Kidney tubule cell (primary cell): ENCODE measurements around the gene RNF10.
"Not testable (repeated sequence)": the region's sequence is repeated elsewhere in the genome, so short reads cannot be mapped to it uniquely, and the experiment has no call there.

Source experiments
- DNase-seq: peaks from one replicate; pipeline ENCODE4 v3.0.0-alpha.2; 2018; ENCODE audit warnings: low spot score

The RNF10 gene

DNA sequence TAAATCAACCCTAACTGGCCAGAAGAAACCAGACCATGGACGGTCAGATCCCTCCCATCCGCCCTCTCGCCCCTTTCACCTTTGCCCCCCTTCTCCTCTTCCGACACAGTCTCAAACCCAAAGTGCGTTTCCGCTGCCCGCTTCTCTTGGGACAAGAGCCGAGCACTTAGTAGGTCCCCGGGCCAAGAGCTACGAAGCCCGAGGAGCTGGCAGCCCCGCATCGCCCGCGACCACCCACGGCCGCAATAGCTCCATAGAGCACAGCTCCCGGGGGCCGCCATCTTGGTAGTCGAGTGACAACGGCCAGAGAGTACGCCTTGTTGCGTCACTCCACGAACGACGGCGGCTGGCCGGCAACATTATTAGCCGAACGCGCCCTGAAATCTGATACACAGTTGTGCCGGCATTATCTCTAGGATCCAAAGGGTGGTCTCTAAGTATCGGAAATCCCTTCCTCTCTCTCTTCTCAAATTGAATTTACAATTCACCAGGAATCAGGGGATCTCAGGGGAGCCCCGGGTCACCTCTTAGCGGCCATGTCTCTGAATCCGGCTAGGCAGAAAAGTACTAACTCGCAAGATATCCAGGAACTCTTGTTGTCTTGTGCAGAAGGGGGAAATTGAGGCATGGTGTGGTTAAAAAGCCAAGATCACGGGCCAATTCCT is 5.2 kb upstream of the RNF10 start, which contains the start of gene COQ5:
TSS of gene COQ5 (minus strand) at position 298 of the 665 bp plus-strand sequence. CDS start at position 281, 17 bp downstream.
- DNase-seq, result peak; percentile 85

DNA sequence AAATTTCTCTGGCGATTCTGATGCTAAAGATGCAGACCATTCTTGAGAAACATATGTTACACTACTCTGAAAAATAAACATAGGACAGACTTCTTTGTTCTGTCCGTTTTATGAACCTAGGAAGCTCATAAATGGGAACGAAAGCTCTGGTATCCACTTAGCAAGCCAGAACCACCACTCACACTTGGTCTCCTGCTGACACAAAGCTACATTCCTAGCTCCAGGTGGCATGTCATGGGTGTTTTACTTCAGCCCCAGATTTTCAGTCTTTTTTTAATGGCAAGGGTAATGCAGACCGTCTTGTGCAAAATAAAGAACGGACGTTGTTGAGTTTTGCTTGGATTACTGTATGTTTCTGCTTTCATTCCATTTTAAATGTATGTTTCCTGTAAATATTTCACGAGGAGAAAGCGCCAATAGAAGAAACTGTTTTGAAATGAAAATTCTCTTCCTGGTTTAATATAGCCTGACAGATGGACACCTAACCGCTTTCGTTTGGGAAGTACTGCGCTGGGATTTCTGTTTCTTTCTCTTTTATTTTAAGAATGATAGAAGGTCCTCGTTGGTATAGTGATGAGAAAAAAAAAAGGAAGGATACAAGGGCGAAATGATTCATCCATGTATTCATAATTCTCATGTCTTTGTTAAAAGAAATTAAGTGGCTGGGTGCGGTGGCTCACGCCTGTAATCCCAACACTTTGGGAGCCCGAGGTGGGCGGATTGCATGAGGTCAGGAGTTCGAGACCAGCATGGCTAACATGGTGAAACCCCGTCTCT is 4.3 kb upstream of the RNF10 start:
- DNase-seq, result peak; percentile 64

DNA sequence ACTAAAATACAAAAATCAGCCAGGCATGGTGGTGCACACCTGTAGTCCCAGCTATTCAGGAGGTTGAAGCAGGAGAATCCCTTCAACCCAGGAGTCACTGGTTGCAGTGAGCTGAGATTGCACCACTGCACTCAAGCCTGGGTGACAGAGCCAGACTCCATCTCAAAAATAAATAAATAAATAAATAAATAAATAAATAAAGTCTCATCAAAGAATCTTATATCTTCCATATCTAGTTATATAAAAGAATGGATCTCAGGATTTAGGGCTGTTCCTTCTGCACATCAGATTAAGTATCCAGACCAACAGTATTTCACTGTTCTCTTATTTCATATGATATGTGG is 3.8 kb upstream of the RNF10 start:
- DNase-seq, result not testable (repeated sequence)

DNA sequence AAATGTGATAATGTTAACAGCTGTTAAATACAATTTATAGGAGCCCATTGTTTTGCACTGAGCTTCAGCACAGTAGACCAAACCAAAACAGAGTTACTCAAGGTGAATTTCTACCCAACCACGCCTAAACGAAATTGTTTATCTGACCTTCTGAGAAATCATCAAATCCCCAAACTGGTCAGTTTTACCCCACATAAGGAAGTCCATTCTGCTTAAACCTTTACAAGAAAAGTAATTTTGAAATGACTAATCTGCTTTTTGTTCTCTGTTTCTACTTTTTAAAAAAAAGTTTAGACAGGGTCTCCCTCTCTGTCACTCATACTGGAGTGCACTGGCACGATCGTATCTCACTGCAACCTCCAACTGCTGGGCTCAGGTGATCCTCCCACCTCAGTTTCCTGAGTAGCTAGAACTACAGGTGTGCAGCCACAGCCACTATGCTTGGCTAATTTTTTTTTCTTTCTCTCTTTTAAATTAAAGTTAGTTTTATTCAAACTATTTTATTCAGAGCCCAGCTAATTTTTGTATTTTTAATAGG is 1.4 kb upstream of the RNF10 start:
- no peak for DNase-seq

DNA sequence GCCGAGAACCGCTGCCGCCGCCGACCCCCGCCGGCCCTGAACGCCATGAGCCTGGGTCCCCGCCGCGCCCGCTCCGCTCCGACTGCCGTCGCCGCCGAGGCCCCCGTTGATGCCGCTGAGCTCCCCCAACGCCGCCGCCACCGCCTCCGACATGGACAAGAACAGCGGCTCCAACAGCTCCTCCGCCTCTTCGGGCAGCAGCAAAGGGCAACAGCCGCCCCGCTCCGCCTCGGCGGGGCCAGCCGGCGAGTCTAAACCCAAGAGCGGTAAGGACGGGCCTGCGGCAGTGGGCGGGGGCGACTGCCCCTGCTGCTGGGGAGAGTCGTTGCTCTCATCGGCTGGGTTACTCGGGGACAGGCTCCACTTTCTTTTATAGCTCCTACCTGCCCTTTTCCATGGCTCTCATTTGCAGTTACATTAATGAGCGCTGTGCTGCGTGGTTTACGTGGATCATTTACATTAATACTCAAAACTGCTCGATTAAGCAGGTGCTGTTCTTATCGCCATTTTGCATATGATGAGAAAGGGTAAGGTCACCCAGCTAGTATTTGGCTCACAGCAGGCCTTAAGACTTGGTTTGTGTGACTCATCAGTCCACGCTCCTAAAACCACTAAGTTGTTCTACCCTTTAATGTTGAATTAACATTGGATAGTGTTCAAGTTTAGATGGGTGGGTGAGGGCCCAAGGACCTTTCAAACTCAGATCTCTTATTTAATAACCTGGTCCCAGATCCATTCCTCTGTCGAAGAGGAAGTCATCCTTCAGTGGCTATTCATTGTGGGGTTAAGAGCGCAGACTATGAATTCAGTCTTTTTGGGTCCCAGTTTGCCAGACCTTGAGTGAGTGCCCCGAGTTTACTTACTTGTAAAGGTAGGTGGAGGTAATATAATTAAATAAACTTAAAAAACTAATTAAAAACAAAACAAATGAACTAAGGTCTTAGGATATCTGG is 823 bp downstream of the RNF10 start:
- peak; percentile 79 for DNase-seq

DNA sequence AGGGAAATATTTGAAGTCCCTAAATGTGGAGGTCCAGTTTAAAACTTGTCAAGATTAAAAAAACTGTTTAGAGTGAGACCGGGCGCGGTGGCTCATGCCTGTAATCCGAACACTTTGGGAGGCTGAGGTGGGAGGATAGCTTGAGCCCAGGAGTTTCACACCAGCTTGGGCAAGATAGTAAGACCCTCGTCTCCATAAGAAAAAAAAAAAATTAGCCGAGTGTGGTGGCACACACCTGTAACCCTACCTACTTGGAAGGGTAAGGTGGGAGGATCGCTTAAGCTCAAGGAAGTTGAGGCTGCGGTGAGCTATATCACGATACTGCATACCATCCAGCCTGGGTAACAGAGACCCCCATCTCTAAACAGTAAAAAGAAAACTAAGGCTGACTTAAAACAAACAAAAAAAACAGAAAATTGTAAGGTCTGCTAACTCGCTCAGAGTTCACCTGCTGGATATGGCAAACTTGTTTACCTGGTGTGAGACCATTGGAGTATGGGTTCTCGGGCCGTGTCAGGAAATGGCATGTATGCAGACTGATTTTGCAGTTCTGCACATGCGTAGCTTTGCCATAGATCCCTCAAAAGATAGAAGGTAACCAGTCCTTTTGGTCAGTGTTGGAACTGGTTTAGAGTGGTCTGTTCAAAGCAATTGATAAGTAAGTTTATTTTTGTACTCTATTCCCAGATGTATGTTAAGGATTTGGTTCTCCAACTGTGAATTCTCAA is 2.1 kb downstream of the RNF10 start:
- DNase-seq, result peak; percentile 44

DNA sequence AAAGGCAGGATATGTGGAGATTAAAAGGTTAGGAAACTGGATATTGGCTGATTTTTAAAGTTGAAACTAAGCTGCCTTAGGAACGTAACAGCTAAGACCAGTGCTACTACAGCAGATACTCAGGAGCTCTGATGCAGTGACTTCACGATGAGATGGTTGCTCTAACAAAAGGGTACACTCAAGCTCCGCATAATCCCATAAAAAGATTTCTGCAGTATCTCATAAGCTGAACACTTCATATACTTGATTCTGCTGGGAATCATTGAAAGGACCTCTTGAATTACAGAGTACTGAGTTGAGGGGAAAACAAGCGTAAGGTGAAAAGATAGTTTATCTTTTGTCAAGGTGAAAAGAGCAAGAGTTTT is 3.7 kb downstream of the RNF10 start:
- no peak for DNase-seq

DNA sequence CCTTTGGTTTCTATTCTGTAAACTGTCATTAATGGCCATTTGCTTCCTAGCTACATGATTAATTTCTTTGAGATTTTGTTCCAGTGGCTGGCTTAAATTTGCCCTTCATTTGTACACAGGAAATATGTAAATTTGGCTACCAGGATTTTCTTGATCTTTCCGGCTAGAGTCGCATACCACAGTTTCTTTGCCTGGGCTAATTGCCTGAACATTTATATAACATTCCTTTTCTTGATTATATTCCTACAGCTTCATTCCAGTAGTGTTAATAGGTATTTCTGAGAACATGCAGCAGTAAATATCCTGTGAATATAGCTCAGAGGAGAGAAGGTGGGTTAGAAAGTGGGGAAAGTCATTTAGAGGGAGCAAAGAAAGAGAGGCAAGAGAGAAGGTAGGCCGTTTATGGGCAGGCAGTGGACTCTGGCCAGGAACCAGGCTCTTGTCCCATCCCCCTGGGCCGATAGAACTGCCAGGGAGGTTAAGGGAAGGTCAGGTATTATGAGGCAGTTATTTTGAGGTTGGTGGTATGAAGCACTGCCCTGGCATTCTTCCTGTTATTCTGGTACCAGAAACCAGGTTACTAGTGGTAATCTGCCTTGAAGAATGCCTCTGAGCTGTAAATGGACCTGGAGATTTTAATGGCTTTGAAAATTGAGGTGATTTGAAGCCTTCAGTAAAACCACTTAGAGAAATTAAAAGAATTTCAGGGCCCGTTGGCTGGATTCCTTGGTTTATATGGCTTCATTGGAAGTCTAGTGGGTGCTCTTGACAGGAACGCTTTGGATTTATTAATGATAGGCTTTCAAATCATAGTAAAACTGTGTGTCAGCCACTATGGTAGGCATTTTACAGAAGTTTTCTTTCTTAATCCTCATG is 4.4 kb downstream of the RNF10 start:
- peak; percentile 89 for DNase-seq

DNA sequence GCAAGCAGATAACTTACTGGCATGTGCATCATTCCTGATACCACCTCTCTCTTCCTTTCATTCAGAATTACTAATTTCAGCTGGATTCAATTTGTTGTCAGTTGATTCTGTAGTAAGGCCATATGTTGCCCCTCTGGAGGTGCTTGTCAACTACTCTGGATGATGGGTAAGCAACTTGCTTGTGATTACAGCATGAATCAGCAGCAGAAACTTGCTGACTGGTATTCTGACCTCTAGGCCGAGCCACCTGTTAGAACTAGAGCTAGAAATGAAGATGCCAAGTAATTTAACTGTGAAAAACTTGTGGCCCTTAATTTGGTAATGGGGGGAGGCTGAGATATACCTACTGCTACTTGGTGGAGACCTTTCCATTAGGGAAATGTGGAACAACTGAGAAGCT is 5.1 kb downstream of the RNF10 start:
- peak; percentile 67 for DNase-seq

DNA sequence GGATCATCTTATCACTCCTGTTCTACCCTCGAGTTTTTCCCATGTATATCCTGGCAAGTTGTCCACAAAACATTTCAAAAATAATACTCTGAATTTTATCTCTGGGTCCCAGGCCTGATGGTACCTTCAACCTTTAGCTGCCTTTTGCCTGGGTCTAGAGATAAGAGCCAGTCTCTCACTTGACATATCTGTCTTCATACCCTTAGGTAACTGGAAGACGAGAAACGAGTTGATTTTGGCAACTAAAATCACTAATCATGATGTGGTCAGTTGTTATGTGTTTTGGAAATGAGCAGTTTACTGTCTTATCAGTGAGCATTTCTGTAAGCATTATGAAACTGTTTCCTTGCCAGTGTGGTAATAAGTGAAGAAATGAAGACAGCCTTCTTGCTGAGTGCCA is 6.3 kb downstream of the RNF10 start:
- no peak for DNase-seq

DNA sequence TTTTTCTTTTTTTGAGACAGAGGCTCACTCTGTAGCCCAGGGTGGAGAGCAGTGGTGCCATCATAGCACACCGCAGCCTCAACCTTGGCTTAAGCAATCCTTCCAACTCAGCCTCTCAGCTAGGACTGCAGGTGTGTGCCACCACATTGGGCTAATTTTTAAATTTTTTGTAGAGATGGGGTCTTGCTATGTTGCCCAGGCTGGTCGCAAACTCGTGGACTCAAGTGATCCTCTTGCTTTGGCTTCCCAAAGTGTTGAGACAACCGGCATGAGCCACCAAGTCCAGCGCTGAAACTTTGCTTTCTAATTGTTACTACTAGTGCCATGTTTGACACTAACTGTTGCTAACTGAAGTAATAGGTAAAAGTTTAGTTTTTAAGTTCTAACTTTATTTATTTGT is 8.0 kb downstream of the RNF10 start:
- no peak for DNase-seq

DNA sequence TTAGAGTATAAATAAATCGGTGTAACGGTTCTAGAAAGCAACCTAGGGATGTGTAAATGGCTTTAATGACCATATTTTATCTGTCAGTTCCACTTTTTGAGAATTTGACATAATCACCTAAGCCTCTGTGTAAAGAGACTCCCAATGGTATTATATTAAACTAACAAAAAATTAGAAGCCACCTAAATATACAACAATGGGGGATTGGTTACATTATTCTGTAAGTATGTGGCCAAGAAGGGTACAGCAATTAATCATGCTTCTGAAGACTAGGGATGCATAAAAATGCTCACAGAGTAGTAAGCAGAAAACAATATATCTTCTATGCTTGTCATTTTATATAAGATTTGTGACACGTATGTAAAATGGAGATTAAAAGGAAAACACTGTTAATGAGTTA is 10.5 kb downstream of the RNF10 start:
- DNase-seq, result no peak

DNA sequence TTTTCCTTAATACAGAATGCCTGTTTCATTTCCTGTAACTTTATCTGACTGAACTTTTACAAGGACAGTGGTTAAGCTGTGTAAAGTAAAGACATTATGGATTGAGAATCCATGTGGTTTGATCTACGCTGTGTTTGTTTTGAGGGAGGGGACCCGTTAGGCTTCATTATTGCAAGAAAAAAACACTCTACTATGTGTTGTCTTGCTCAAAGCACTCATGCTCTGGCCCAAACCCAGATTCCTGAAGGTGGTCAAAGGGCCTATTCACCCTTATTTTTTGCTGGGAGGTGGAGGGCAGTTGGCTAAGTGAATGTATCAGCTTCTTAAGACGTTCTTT is 11.9 kb downstream of the RNF10 start:
- DNase-seq, result no peak

DNA sequence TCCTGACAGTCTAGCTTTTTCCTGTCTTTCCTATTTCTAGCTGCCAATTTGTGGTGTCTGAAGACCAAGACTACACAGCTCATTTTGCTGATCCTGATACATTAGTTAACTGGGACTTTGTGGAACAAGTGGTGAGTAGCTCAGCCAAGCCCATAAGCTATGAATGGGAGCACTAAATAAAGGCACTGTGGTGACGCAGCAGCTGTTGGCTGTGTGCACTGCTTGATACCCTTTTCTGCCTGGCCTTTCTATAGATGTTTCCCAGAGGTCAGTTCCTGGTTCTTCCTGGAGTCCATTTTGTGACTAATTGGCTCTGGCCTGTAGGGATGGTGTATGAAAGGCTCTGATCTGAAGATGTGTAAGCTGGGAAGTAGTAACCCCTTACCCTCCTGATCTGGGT is 20.5 kb downstream of the RNF10 start:
- no peak for DNase-seq

DNA sequence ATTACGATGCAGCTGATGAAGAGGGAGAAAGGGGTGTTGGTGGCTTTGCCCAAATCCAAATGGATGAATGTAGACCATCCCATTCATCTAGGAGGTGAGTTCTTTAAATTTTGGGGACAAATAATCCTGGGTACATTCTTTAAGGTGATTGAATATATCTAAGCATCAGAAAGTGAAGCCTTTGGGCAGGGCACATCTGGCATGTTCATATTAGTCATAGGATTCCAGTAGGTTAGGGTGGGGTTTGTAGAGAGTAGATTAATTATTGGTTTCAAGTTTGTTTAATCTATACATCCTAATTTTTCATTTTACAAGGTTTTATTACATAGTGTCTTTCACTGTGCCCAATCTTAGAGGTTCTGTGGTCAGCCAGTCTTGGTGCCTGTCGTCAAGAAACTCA is 23.4 kb downstream of the RNF10 start:
- no peak for DNase-seq

DNA sequence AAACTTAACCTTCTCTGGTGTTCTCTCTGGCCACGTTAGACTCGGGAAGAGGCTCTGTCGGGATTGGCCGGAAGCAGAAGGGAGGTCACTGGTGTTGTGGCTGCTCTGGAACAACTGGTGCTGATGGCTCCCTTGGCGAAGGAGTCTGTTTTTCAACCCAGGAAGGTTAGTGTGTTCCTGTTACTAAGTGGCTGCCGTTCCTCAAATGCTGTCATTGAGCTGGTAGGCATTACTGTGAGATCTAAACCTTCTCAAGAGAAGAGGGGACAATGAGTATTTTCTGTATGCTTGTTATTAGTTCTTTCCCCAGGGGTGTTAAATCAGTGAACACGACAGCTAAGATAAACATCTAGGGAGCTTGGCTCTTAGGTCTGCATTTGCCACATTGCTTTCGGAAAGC is 28.8 kb downstream of the RNF10 start:
- DNase-seq, result no peak

DNA sequence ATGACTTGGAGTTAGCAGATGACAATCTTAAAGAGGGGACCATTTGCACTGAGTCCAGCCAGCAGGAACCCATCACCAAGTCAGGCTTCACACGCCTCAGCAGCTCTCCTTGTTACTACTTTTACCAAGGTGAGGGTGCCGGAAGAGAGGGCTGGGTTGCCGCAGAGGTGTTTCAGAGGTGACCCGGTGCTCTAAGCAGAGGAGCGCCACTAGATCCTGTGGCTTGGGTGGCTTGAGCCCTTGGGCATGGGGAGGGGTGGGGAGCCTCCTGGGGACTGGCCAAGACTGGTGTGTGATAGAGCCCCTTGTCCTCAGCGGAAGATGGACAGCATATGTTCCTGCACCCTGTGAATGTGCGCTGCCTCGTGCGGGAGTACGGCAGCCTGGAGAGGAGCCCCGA is 29.3 kb downstream of the RNF10 start:
- no peak for DNase-seq

DNA sequence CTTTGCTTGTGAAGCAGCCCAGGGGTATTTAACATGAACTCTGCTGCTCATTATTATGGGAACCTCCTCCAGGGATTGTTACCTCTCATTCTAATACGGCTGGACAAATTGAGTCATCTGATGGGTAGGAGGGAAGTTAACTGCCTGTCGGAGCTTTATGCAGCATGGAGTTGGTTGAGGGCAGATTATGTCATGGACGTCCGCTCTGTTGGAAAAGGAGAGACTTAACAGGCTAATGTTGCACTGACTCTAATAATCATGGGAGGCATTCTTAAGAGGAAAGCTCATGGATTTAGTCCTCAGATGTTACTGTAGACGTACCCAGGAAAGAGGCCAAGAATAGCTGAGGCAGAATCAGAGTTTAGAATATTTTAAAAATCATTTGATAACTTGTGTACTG is 37.1 kb downstream of the RNF10 start:
- no peak for DNase-seq

DNA sequence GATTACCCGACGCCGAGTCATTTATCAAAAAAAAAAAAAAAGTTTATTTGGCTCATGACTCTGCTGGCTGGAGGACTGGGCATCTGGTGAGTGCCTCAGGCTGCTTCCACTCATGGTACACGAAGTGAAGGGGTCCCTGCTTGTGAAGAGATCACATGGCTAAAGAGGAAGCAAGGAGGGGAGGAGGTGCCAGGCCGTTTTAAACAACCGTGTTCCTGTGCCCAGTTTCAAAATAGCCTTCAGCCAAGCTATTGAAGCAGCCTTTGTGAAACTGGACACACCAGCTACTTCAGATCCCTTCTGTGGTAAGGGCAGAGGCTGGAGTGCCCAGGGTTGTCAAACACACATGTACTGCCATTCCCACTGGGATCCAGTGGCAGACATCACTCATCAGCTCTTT is 39.4 kb downstream of the RNF10 start:
- DNase-seq, result no peak

DNA sequence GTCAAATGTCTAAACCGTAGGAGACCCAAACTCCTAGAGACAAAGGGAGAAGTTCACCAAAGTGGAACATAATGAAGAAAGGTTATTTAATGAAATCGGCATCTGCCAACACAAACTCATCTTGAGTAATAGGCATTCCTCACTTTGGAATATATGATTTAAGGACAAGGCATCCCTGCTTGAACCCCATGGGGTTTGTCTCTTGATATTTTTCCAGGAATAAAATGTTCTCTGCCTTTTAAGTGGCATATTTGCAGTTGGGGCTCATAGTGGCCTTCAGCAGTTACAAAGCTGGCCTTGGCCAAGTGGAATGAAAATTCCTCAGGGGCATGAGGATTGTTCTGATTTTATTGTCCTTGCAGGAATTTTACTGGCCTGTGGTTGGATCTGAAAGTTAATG is 40.0 kb downstream of the RNF10 start:
- DNase-seq, result no peak

DNA sequence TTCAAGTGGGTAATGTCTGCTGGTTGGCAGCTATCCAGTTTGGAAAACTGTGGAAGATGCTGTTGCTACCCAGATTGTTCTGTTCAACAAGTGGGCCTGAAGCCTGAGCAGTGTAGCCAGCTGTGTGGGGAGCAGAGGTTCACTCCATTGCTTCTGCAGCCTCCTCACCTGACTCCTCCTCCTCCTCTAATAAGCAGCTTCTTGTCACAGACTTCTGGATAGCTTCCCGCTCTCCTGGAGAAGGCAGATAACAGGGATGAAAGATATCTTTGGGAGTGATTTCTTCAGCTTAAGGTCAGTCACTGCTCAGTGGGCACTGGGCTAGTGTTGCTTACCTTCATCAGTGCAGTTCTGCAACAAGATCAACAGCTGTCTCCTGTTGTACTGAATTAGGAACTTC is 45.0 kb downstream of the RNF10 start:
- no peak for DNase-seq
